ENCODE results near the gene THRAP3. TPM values are rescaled to one million over a fixed set of nuclear protein-coding genes. Genes with fewer than 3 reads are reported as not detected.
A peak's percentile ranks its signal among the peaks of the same experiment; 100 is the strongest.

Gene THRAP3
- total and polyA plus RNA-seq, 9 of the 15 experiments (the other 6 are each of a cell fraction or from before 2014, with no cell fraction given) = 66.2 to 135 (median 113) TPM

- peak in 1 of 2 experiments; percentile 81; a peak in 1 of 4 replicates for TF ChIP-seq TEAD1 (CRISPR knock-in tag; IDR thresholded peaks at IDR 0.05)
- TF ChIP-seq CHCHD3 (CRISPR knock-in tag; IDR thresholded peaks at IDR 0.05) = no peak
- TF ChIP-seq THRA (IDR thresholded peaks at IDR 0.05) = no peak
- peak; percentile 86 for TF ChIP-seq HDAC2 (IDR thresholded peaks at IDR 0.05)
- TF ChIP-seq NFE2L1 (tag; IDR thresholded peaks at IDR 0.05; ENCODE audit: borderline replicate concordance, low read depth) = no peak
- peak; percentile 67 for TF ChIP-seq KLF16 (IDR thresholded peaks at IDR 0.05)
- TF ChIP-seq HLTF (IDR thresholded peaks at IDR 0.05) = peak; percentile 78; the same call in 1 of the 2 replicates
- peak in 1 of 2 experiments; percentile 80; a peak in 1 of 4 replicates for TF ChIP-seq FOXA3 (CRISPR knock-in tag; conservative IDR thresholded peaks at IDR 0.05 in 1 of 2, IDR thresholded peaks at IDR 0.05 in 1 of 2)
- no peak for TF ChIP-seq SAFB2 (IDR thresholded peaks at IDR 0.05; ENCODE audit: borderline replicate concordance, low read depth, low read length, severe bottlenecking)
- TF ChIP-seq ZEB2 (IDR thresholded peaks at IDR 0.05) = peak; percentile 59
- no peak for TF ChIP-seq SRSF3 (IDR thresholded peaks at IDR 0.05; ENCODE audit: insufficient read depth, low read length)
- TF ChIP-seq BCOR (IDR thresholded peaks at IDR 0.05) = no peak
- TF ChIP-seq RHOXF2B (CRISPR knock-in tag; conservative IDR thresholded peaks at IDR 0.05) = no peak; the same call in 1 of the 2 replicates
- TF ChIP-seq POLR2B (IDR thresholded peaks at IDR 0.05; ENCODE audit: low read depth, partially characterized antibody) = peak; percentile 64
- TF ChIP-seq MYC (IDR thresholded peaks at IDR 0.05; ENCODE audit: low read depth, low read length) = peak; percentile 96
- no peak; the same call in 1 of the 2 replicates for TF ChIP-seq MYC (CRISPR knock-in tag; IDR thresholded peaks at IDR 0.05; ENCODE audit: borderline replicate concordance, low read depth)
- peak; percentile 92 for TF ChIP-seq ETV1 (tag; conservative IDR thresholded peaks at IDR 0.05; ENCODE audit: low read depth)
- no peak for TF ChIP-seq ZBTB2 (IDR thresholded peaks at IDR 0.05)
- TF ChIP-seq GTF2F1 (IDR thresholded peaks at IDR 0.05; ENCODE audit: low read depth, low read length) = peak; percentile 70; the same call in 1 of the 2 replicates
- no peak for TF ChIP-seq L3MBTL2 (IDR thresholded peaks at IDR 0.05)
- peak; percentile 69; the same call in 1 of the 2 replicates for TF ChIP-seq XRCC5 (IDR thresholded peaks at IDR 0.05; ENCODE audit: low read depth, low read length)
- peak; percentile 7; the same call in 1 of the 2 replicates for TF ChIP-seq MTA3 (IDR thresholded peaks at IDR 0.05; ENCODE audit: borderline replicate concordance)
- TF ChIP-seq ZBTB8A (IDR thresholded peaks at IDR 0.05; ENCODE audit: partially characterized antibody) = no peak
- no peak for TF ChIP-seq ZNF311 (CRISPR knock-in tag; IDR thresholded peaks at IDR 0.05)
- TF ChIP-seq KAT7 (CRISPR knock-in tag; IDR thresholded peaks at IDR 0.05; ENCODE audit: borderline replicate concordance) = peak; percentile 95; the same call in 1 of the 2 replicates
- peak; percentile 69 for TF ChIP-seq CXXC5 (CRISPR knock-in tag; IDR thresholded peaks at IDR 0.05)
- TF ChIP-seq ZNF445 (CRISPR knock-in tag; IDR thresholded peaks at IDR 0.05; ENCODE audit: low read depth) = no peak
Observed at GRCh38 chr1:36224537-36225282, 467 bp downstream of the THRAP3 start (continued).

All from K562 (cell line).